Stromal cell of bone marrow (primary cell): Measurements from ENCODE around the gene SAMM50.

Source experiments
- DNase-seq: peaks from one replicate; pipeline ENCODE4 v3.0.0-alpha.2; 2012; ENCODE audit warnings: low read depth

The SAMM50 gene

GRCh38 chr22:43945632-43946383, 9.4 kb upstream of the SAMM50 start:
- peak; percentile 42 for DNase-seq

GRCh38 chr22:43946384-43946667, 8.9 kb upstream of the SAMM50 start:
- DNase-seq: no peak

GRCh38 chr22:43948836-43949406, 6.3 kb upstream of the SAMM50 start:
- DNase-seq: no peak

GRCh38 chr22:43951391-43951790, 3.9 kb upstream of the SAMM50 start:
- no peak for DNase-seq

- no peak for DNase-seq
These were observed 3.3 kb upstream of the SAMM50 start for GRCh38 chr22:43951966-43952365.

- DNase-seq: no peak
These were observed 1.1 kb upstream of the SAMM50 start for GRCh38 chr22:43953988-43954785.

GRCh38 chr22:43955883-43956782, 891 bp downstream of the SAMM50 start:
- DNase-seq: no peak

- no peak for DNase-seq
These were observed 1.7 kb downstream of the SAMM50 start for GRCh38 chr22:43956805-43957463.

GRCh38 chr22:43957871-43958270, 2.6 kb downstream of the SAMM50 start:
- DNase-seq: no peak

- DNase-seq: no peak
These were observed 9.1 kb downstream of the SAMM50 start for GRCh38 chr22:43964314-43964857.

GRCh38 chr22:43967069-43967468, 11.8 kb downstream of the SAMM50 start:
- no peak for DNase-seq

- DNase-seq: no peak
These were observed 13.4 kb downstream of the SAMM50 start for GRCh38 chr22:43968614-43969013.

- DNase-seq: no peak
These were observed 14.0 kb downstream of the SAMM50 start for GRCh38 chr22:43969021-43969878.

GRCh38 chr22:43969989-43970755, 14.9 kb downstream of the SAMM50 start:
- no peak for DNase-seq

GRCh38 chr22:43971112-43971511, 15.9 kb downstream of the SAMM50 start:
- DNase-seq: no peak

GRCh38 chr22:43972931-43973462, 17.8 kb downstream of the SAMM50 start:
- DNase-seq: no peak

GRCh38 chr22:43974028-43974545, 18.8 kb downstream of the SAMM50 start:
- no peak for DNase-seq

GRCh38 chr22:43975041-43975440, 19.8 kb downstream of the SAMM50 start:
- DNase-seq: no peak
